Measurements from ENCODE around the gene SH3BGRL2.

DNA sequence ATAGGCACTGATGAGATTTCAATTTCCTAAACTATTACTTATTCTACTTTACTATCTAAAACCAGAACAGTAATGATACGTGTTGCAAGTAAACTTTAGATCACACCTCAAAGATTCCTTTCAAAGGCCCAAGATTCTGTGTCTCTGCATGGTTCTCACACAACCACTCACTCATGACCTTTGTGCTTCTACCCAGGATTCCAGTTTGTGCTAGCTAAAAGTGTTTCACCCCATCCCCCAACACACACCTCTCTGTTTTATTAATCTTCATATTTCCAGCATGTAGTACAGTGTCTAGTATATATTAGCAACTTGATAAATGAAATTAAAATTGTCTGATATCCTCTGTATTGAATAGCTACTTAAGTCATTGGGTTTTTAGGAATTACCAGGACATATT is 8.8 kb upstream of the SH3BGRL2 start:
- TF ChIP-seq, protein P1, sequence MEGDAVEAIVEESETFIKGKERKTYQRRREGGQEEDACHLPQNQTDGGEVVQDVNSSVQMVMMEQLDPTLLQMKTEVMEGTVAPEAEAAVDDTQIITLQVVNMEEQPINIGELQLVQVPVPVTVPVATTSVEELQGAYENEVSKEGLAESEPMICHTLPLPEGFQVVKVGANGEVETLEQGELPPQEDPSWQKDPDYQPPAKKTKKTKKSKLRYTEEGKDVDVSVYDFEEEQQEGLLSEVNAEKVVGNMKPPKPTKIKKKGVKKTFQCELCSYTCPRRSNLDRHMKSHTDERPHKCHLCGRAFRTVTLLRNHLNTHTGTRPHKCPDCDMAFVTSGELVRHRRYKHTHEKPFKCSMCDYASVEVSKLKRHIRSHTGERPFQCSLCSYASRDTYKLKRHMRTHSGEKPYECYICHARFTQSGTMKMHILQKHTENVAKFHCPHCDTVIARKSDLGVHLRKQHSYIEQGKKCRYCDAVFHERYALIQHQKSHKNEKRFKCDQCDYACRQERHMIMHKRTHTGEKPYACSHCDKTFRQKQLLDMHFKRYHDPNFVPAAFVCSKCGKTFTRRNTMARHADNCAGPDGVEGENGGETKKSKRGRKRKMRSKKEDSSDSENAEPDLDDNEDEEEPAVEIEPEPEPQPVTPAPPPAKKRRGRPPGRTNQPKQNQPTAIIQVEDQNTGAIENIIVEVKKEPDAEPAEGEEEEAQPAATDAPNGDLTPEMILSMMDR (IDR thresholded peaks at IDR 0.05), result no peak
- no peak for TF ChIP-seq POLR2A (IDR thresholded peaks at IDR 0.05)

Measured in prostate gland (tissue), 2 donors.